SW 1271 (cell line): ENCODE data around the gene QRFP.
"Not testable (repeated sequence)": the region's sequence is repeated elsewhere in the genome, so short reads cannot be mapped to it uniquely, and the experiment has no call there.

ENCODE experiments used
- DNase-seq, 2 experiments: peaks; one replicate each; lab custom pipeline; 2025; lab: John Stamatoyannopoulos, UW

QRFP gene

DNA sequence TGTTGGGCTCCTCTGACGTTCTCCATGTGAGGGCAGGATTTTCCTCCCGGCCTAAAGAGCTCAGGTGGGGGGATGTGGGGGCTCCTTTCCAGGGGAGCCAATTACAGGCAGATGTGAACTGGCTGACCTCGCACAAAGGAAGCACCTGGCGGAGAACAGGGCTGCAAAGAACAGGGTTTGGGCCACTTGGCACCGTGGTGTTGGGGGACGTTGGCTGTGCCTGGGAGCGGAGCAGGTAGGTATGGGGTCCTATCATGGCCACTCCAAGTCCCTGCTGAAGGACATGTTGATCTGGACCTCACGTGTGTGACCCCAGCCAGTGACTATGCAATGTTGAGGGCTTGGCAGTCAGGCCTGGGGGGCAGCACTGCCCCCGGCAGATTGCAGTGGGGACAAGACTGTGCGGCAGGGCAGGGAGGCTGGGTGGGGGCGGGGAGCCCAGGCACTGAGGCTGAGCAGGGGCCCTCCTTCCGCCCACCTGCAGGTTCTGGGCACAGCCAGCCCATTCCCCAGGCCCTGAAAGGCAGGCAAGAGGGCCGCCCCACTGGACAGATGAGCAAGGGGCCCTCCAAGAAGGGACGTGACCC lies 23.0 kb upstream of the QRFP start:
- no peak for DNase-seq

DNA sequence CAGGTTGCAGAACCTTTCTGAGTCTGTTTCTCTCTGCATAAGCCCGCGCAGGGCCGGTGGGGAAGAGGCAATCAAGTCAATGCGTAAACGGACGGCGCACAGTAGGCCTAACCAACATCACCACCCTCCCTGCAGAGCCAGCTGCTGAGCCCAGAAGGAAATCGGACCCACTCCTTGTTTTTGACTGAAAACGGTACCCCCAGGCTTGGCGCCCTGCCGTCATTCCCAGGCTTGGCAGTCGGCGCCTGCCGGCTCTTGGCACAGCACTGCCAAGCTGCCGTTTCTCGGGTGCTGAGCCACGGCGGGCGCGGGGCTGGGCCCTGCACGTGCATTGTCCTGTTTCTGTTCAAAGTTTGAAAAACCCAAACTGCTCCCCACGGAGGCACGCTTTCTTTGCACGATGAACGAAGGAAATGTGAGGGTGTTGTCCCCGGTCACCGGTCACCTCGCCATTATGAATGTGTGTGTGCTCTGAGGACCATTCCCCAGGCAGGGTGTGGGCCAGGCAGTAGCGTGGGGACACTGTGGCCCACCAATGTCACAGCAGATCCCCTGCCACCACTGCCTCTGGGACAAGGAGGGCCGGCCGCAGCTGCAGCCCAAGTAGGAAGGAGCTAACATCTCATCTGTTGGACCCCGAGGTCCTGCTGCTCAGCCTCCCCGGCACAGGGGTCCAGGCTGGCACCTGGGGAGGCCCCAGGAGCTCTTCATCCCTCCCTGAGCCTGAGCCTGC lies 22.4 kb upstream of the QRFP start:
- no peak for DNase-seq

DNA sequence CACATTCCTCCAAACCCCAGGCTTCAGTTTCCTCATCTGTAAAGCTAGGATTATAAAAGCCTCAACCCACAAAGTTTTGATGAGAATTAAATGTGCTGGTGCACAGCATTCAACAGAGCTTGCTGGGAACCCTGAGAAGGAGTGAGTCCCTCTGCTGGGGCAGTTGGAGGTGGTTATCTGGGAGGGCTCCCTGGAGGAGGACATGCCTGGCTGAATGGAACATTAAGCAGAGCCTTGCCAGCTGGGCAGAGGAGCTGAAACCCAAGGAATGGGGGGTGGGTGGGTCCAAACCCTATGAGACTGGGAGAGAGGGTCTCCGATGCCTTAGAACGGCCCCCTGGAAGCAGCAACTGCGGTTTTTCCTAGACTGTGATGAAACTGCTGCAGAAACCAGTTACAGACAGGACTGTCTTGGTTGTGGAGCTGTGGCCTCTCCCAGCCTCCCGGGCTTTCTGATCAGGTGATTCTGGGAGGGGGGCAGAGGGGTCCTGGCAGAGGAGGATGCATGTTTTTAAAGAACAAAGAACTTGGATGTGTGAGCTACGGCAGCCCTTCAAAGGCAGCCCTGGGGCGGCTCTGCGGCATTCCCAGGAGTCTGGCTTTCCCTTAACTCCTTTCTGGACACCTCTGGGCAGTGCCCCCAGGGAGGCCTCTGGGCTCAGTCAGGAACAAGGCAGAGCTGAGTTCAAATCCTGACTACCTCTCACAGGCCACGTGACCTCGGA lies 21.7 kb upstream of the QRFP start:
- DNase-seq, result no peak

DNA sequence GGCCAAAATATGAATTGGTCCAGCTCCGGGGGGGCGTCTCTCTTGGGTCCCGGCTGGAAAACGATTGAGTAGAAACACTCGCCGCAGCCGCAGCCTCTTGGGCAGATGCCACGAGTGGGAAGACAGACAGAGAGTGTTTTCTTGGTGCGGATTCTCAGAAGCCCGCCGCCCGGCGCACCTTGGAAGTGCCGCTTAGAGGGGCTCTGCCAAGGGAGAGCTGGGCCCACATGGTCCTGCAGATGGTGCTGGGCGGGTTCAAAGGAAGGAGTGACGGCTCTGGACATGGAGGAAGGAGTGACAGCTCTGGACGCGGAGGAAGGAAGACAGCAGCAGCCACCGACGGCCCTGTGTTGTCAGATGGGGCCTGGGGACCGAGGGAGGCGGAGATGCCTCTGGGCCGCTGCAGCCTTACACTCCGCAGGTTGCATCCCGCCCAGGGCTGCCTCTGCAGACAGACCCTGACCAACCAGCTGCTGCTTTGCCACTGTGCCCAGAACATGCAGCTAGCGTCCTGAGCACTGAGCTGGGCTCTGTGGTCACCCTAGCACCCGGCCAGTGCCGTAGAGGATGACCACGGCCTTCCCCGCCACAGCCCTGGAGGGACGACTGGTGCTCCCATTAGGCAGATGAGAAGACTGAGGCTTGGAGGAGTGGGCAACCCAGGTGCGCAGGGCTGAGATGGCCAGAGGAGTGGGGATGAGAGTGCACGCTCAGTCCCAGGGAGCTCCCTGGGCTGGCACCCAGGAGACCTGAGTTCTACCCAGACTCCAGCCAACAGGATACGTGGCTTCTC lies 20.8 kb upstream of the QRFP start:
- DNase-seq, result no peak

DNA sequence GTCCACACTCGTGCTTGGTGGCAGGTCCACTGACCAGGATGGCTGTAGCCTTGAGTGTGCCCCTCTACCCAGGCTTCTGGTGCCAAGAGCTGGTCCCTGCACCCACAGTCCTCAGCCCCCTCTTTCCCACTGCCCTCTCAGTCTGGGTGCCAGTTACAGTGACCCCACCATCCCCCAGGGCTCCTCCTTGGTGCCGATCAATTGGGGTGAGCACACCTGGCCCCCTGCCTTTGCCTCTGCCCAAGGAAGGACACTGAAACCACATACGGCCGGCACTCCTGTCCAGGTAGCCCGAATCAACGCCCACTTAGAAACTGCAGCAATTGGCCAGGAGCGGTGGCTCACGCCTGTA lies 18.5 kb upstream of the QRFP start:
- no peak for DNase-seq

DNA sequence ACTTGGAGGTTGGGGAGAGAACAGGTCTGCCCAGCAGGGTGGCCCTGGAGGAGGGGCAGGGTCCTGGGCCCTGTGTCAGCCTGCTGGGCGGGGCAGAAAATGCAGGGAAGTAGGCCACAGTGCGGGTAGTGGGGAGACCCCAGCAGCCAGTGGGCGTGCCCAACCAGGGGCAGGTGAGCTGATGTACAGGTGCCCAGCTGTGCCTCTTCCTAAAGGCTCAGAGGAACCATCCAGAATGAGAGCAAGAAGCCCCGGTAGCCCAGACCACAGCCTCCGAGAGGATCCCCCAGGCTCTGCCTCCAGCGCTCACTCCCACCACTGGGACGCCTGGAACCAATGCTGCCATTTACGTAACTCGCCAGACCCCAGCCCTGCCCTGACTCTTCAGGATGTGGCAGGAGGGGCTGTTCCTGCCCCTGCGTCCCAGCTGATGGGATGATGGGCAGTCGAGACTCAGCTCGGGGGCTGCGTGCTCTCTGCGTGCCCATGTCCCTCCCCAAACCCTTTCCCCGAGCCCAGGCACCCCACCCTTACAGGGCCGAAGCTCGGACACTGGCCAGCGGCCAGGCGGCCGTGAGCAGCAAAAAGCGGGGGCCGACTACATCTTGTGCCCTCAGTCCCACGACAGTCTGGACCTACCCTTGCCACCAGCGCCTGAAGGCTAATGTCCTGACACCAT lies 17.9 kb upstream of the QRFP start:
- DNase-seq, result no peak

DNA sequence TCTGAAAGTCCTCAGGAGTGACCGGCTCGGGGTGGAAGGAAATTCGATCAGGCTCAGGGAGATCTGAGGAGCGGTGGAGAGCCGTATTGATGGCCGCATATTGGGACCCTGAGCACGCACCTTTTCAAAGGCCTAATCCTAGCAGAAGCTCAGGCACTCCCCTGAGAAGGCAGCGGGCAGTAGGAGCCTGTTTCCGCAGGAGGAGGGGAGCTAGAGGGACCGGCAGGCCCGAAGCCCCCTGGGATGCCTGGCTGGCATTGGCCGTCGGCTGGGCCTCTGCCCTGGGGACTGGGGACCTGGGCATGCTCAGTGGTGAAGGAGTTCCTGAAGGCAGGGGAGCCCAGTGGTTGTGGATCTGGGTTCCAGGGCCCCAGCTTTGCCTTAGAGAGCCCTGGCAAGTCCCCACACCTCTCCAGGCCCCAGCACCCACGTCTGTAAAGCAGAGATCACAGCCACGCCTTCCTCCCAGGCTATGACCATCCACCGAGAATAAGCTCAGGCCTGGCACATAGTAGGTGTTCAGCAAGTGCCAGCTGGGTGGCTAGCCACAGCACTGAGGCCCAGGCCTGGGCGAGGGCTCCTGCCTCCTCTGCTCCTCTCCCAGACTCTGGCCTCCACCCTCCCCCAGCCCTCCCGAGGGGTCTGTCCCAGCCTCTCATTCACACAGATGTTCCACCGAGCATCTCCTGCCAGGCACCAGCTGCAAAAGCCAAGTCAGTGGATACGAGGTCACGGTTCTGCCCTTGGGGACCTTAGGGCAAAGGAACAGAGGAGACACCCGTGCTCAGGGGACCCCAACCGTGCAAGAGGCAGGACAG lies 17.2 kb upstream of the QRFP start:
- no peak for DNase-seq

DNA sequence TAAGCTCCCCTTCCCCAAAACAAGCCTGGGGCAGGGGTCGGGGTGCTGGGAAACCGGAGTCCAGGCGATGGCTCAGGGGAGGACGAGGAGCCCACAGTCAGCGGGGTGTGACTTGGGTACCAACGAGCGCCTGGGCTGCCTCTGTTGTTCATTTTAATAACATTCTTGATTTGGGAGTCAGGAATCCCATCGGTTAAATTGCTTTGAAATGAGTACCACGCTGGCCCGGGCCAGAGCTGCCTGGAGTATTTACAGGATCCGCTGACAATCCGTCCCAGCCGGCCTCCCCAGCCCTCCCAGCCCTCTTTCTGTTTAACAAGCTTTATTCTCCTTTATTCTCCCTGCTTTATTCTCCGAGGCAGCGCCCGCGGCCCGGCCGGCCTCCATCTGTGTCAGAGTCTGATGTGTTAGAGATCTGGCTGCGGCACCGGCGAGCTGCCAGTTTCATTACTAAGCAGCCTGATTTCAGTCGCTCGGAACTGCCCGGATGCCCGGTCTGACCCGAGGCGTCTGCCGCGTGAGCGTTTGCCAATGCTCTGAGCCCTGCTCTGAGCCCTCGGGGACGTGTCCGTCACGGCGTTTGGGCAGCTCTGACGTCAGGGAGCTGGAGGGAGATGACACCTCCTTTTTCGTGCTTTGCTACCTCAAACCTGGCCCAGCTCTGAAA lies 16.5 kb upstream of the QRFP start:
- no peak for DNase-seq

DNA sequence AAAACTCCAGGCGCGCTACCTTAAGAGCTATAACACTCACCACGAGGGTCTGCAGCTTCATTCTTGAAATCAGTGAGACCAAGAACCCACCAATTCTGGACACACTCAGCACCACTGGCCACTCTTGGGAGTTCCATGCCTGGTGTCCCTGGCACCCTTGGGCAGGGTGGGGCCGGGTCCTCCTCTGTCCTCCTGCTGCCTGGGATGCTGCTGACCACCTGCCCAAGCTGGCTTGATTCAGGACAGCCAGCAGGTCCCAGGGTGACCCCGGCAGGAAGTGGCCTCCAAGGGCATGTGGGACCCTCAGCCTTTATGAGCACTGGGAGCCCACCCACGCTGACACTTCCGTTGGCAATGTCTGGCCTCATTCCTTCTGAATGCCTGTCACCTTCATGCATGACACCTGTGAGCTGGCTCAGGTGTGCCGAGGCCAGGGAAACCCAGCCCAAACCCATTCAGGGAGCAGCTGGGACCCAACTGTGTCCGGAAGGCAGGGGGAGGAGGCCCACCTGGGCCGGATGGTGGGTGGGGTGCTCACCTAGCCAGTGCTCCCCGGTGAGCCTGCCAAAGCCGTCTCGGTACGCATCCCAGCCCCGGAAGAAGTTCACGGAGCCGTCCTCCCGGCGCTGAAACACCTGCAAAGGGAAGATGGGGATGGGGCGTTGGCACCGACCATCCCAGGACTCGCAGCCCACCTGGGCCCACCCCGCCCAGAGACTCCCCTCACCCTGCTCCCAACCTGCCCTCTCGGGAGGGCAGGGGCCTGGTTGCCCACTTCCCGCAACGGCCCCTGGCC lies 14.8 kb upstream of the QRFP start:
- no peak for DNase-seq

DNA sequence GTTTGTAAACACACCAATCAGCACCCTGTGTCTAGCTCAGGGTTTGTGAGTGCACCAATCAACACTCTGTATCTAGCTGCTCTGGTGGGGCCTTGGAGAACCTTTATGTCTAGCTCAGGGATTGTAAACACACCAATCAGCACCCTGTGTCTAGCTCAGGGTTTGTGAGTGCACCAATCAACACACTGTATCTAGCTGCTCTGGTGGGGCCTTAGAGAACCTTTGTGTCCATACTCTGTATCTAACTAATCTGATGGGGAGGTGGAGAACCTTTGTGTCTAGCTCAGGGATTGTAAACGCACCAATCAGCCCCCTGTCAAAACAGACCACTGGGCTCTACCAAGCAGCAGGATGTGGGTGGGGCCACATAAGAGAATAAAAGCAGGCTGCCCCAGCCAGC lies 14.1 kb upstream of the QRFP start:
- not testable (repeated sequence) for DNase-seq

DNA sequence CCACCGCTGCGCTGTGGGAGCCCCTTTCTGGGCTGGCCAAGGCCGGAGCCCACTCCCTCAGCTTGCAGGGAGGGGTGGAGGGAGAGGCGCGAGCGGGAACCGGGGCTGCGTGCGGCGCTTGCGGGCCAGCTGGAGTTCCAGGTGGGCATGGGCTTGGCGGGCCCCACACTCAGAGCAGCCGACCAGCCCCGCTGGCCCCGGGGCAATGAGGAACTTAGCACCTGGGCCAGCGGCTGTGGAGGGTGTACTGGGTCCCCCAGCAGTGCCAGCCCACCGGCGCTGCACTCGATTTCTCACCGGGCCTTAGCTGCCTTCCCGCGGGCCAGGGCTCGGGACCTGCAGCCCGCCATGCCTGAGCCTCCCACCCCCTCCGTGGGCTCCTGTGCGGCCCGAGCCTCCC lies 13.4 kb upstream of the QRFP start:
- not testable (repeated sequence) for DNase-seq

DNA sequence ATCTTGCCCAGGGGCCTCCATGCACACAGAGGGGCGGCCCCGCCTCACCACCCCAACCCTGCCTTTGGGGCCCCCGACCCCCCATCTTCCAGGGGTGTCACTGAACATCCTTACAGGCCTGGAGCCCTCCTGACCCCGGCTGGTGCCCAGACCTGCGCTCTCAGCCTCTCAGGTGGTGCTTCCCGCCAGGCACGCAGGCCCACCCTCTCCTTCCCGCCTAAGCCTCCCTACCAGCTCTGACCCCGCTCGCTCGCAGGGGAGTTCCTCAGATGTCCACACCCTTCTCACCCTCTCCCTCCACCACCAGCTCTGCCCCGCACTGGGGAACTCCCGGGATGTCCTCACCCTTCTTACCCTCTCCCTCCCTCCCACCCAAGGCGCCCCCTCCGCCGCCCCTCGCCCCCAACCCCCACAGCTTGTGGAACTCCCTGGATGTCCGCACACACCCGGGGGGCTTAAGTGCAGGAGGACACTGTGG lies 12.3 kb upstream of the QRFP start:
- DNase-seq, result no peak

DNA sequence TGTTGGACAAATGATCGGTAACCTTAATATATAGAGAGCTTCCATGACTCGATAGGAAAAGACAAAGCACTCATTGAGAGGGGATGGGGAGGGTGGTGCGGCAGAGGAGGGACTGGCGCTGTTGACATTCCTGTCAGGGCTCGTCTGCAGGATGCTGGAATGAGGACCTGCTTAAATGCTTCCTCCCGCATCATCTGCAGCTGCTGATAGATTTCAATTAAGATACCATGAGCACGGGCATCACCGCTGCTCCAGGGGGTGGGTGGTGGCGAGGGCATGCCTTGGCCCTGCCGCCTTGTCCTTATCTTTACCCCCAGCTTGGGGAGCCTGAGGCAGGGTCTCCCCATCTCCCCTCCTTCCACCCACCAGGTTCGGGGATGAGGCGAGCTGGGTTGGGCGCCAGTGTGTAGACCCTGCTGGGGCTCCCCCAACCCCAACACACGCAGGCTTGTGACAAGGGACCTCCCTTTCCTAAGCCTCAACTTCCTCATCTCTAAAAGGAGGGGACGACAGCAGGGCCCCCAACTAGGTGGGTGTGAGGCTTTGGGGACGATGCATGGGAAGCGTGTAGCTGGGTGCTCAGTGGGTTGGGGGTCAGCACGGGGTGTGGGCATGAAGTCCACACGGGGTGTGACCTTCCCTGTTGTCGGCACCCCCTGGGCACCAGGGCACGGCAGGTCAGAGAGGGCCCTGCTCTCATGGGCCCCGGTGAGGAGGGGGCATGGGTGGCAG lies 11.7 kb upstream of the QRFP start:
- DNase-seq, result no peak

DNA sequence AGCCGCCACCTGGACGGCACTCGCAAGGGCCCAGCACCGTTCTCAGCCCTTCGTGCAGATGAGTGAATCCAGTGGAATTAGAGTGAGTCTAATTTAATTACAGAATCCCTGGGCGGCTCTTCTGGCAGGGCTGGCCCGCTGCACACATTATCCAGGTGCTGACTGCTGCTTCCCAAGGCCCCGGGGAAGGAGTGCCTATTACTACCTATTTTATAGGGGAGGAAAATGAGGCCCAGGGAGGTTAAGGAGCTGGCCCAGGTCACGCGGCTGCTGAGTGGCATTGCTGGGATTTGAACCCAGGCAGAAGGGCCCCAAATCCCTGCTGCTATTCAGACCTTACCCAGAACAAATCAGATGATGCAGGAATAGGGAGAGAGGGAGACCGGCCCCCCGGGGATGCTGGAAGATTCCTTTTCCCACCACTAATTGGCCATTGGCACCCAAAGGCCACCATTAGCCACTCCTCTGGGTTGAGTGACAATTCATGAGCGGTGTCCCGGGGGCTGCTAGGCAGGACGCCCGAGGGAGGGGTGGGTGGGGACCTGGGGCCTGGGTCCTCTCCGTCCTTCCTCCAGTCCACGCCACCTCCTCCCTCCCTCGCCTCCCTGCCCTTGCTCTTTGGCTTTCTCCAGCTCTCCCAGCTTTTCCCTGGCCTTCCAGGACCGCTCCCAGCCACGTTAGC lies 10.3 kb upstream of the QRFP start:
- DNase-seq, result no peak

DNA sequence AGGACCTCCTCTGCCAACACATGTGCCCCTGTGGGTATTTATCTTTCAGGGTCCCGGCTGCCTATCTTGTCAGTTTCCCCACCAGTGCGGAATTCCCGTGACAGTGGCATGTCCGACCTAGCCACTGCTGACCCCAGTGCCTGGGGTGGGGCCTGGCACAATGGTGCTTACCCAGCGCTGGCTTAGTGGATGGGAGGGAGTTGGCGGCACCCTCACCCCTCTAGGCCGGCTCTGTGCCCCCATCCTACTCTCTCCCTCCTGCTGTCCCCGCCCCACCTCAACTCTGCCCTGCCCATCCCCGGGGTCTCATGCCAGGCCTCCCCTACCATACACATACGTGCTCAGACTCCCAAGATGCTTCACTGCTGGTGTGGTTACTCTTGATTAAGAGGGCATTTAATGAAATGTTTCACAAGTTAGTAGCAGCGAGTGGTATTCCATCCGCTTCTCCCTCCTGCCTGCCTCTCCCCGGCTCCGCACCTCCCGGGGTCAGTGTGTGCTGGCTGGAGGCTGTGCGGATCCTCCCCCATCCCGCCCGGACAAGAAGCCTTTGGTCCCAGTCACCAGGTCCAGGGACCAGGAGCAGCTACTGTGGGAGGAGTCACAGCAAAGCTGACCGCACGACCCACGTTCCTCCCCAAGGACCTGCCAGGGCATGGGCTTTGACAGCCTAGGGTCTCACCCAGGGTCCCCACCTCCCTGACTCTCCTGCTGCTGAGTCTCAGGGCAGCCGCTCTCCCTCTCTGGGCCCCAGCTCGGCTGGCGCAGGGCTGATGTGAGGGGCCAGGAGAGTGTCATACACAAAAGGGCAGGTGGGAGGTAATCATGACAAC lies 9.5 kb upstream of the QRFP start:
- no peak for DNase-seq

DNA sequence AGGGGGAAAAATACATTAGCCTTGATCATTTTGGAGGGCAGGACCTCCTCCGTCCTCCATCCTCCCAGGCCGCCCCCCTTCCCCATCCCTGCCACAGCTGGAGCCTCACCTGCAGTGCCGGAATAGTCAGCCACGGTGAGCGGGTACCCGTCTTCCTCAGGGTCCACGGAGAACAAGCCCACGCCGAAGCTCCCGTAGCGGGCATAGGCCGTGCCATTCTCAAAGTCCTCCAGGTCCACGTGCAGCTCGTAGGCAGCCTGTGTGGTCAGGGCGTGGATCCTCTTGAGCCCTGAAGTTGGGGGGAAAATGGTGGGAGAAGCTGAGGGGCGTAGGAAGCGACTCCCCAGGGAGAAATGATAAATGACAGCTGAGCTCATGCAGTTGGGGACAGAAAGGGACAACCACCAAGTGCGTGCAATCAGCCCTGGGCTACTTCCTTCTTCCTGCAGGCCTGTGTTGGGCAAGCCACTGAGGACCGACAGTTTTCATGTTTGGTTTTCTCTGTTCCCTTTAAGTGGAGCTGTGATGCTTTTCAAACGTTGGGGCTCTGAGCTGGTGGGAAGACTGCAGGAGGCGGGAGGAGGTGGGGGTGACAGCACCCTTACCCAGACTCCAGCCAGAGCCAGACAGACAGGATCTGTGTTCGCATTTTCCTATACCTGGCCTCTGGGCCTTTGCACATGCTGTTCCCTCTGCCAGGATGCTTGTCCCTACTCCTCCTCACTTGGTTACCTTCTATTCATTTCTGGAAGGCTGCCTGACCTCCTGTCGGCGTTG lies 8.7 kb upstream of the QRFP start:
- no peak for DNase-seq
